GM20000 (cell line): ENCODE measurements around the gene COPZ2.
A peak's percentile ranks its signal among the peaks of the same experiment; 100 is the strongest.

Source experiments
- DNase-seq: peaks from one replicate; pipeline ENCODE4 v3.0.0; 2012; ENCODE audit warnings: low spot score
- CTCF ChIP-seq: IDR thresholded peaks from 2 replicates; pipeline ENCODE4 v1.5.1; 2012; ENCODE audit warnings: mild to moderate bottlenecking, control low read depth; ENCODE audit errors: extremely low read depth, missing control alignments

COPZ2 gene

DNA sequence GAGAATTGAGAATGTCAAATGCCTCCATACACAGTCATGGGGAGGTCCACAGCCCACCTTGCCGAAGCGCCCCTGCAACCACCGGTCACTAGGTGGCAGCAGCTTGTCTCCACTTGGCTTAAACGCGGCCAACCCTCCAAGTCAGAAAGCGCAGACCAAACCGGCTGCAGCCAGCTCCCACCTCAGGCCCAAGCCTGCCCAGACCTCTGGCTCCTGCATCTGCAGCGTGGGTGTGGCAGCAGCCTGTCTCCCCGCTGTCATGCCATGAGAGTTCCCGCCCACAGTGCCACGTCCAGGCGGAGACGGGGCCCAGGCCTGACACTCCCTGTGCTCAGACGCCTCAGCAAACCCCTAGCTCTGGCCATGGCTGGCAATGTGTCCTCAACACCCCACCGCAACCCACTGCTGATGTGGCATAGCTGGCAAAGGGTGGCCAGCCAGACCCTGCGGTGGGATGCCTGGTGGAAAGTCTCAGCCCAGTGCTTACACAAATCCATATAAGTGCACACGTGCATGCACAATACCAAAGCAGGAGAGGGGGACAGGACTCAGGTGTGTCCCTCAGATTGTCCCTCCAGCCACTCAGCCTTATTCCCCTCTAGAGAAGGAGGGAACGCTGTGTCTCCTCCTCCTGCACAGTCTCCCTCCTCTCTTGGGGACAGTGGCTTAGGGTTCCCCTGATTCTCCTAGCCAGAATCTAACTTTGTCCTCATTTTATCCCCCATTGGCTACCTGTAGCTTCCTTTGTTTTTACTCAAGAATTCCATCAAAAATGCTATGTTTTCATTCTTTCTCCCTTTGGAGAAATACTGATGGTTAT lies 10.9 kb downstream of the COPZ2 start:
- DNase-seq, result peak; percentile 86
- TF ChIP-seq CTCF, result peak; percentile 82

DNA sequence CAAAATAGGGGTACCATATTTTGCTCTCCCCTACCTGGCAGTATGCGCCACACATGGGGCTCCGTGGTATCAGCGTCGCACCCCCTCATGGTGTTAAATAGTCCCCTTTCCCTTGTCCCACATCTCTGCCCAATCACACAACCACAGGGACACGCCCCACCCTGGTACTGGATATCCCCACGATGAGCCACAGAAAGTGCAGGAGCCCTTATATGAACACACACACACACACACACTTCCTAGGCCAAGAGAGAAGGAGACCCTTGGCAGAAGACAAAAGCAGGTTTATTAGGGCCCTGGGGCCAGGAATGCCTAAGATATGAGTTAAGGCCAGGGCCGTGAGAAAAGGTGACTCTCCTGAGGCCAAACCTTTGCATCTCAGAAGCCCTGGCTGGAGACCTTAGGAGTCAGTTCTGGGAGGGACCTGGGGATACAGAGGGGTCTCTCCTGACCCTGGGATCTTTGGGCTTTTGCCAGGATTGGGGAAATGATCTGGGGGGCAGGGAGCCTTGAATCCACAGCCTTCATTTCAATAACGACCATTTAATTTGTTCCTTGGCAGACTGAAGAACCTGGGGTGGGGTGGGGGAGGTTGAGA lies 11.6 kb downstream of the COPZ2 start:
- no peak for DNase-seq
- TF ChIP-seq CTCF, result no peak

DNA sequence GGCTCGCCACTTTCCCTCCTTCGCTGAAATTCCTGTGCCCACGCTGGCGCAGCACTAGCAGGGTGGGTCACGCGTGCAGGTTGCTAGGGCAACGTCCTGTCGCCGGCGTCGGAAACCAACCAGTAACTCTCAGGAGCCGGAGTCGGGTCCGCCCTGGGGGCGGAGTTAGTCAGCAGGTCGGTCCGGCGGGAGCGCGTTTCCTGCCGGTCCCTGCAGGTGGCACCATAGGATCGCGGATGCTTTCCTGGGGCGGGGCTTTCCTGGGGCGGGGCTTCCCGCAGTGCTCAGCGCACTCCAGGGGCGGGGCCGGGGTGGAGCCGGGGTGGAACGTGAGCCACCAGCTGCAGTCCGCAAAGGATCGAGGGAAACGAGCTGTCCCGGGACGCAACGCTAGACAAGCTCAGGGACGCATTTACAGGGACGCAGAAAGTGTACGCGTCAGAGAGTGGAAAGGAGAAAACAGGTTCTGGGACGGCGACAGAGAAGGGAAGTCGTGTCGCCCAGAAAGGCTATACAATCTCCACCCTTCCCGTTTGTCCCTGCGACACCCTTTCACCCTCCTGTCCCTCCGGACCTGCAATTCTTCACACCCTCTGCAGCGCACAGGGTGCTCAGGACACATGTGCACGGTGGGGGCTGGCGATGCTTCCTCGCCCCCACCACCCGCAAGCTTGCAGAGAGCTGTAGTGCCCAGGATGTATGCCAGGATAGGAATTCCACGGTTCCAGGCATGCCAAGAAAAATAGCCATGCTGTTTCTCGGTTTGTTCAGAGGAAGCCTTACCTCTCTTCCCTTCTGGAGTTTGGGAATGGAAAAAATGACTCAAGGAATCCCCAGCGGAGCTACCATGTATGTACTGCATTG lies 12.3 kb downstream of the COPZ2 start:
- peak; percentile 84 for TF ChIP-seq CTCF
- DNase-seq, result peak; percentile 97

DNA sequence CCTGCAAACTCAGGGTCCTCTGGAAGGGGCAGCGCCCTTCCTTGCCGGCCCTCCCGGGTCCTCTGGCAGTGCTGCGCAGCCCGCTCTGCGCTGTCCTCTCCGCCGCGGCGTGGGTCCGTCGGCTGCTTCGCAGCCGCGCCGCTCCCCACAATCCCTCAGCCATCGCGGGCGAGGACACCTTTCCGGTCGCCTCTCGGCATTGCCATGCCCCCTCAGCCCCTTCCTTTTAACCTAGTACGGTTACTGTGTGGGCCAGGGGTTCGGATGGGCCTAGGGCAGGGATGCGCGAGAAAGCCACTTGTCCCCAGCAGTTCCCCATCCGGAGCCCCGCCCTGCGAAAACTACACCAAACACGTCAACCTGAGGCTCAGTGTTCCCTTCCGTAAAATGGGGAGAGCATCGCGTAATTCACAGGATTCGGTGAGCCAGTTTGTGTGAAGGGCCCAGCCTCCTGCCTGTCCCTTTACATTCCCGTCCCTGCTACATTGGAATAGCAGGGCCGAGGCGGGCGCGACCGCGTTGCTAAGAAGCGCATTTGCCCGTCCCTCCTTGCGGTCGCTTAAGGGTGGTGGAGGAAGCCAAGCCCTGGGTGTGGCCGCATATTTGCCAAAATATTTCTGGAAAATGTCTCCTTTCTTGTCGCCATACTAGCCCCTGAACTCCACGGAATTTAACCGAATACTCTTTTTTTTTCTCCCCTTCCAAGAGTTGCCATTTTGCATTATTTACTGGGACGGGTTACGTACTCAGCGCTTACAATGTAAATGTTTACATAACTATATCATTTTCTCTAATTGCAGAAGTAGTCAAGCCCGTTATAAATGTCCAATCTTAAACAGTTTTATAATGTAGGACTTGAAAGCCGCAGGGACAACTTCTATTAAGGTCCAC lies 13.2 kb downstream of the COPZ2 start:
- TF ChIP-seq CTCF, result no peak

DNA sequence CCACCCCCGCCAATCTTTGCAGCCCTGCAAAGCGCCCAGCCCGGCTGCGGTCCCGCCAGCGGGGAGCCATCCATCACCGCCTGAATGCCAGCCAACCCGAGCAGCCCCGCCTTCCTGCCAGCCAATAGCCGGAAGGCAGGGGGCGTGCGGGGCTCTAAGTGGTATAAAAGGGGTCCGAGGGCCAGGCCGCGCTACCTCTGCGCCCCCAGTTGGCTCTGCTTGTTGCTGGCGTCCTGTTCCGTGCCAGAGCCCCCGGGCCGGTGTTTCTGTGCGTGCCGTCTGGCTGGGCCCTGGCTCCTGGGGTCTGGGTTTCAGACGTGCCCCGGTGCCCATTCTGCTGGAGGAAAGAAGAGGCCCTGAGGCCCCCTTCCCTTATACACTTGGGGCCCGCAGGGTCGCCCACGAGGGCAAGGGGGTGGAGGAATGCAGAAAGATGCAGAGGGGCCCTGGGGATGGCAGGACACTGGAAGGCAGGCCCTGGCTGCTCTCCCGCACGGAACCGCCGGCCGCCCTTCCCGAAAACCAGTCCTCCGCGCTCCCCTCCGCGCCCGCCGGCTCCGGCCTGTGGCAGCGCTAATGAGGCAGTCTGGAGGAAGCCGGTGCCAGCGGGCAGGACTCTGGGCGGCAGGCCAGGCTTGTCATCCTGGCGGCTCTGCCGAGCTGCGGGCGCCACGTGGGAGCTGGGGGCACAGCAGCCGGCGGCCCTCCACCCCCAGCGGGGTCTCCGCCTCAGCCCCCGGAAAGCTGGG lies 14.0 kb downstream of the COPZ2 start:
- no peak for TF ChIP-seq CTCF
- DNase-seq, result no peak

More for the DNA sequence above, 13.2 kb downstream of the COPZ2 start:
- peak; percentile 46 for DNase-seq

DNA sequence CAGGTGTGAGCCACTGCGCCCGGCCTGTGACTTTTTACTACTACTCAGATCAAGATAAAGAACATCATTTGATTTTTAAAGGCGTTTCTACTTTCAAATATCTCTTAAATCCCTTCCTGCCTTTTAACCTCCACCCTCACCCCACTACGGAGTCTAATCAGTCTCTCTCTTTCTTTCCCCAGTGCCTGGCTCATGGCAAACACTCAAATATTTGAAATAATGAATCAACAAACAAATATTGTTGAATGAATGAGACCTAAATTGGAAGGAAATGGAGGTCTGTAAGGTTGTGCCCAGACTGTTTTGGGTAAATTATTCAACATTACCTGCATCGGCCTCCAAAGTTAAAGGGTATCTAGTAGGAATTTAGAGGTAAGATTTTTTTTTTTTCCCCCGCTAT lies 14.7 kb downstream of the COPZ2 start:
- TF ChIP-seq CTCF, result no peak

More for the DNA sequence above, 14.7 kb downstream of the COPZ2 start:
- DNase-seq, result no peak
